ENCODE measurements around the gene PLXNA4.

DNA sequence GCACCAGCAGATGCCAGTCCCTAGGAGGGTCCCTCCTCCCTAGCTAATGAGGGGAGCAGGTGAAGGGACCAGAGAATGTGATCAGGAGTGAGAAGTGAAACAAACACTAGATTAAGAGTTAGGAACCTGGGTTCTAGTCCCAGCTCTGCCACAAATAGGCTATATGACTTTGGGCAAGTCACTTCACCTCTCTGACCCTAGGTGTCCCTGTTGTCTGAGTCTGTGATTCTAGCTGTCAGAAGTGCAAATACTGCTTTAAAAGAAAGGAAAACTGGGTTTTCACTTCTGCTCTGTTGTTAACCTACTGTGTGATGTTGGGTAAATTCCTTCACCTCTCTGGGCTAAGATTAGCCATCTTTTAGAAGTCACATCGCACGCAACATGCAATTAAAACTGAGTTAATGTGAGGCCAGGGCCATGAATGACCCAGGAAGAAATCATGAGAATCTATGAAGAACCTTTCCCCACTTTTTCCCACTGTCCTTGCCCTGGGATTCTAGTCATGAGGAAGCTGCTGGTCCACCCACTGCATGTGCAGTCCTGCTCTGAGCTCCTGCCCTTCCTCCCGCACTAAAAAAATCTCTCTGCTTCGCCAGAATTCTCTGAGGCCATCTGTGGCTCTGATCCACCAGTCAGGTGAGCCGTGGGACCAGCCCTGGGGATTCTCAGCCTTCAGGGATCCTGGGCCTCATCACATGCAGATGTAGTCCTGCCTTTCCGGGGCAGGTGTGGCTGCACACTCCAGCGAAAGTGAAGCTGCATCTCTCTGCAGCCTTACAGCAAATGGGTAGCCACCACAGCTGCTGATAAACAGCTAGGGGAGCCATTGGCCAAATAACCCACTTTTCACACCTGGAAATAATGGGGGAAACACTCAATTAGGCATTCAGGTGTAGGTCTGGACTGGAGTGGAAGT lies 181.7 kb downstream of the PLXNA4 start:
- TF ChIP-seq GATA2 (IDR thresholded peaks at IDR 0.05; ENCODE audit: low read depth, low read length): no peak
- no peak for TF ChIP-seq GATA3 (IDR thresholded peaks at IDR 0.05; ENCODE audit: low read depth, low read length)

Measured in SH-SY5Y (cell line).